ENCODE measurements around the gene GLDC. TPM values are rescaled to one million over a fixed set of nuclear protein-coding genes. Genes with fewer than 3 reads are reported as not detected.
"Not testable (repeated sequence)": the region's sequence is repeated elsewhere in the genome, so short reads cannot be mapped to it uniquely, and the experiment has no call there.

The GLDC gene
- 0.27 and 0.34 TPM in 2 replicates for total RNA-seq

- intact Hi-C loops (cut with micrococcal nuclease): no loop called here
Observed at GRCh38 chr9:6645355-6646292, at the start of gene GLDC. Gene GLDC, minus strand, starts transcription at chr9:6645729. Its CDS starts 230 bp downstream, at chr9:6645499.

- intact Hi-C loops (cut with micrococcal nuclease): no loop called here
Observed at GRCh38 chr9:6692881-6693361, 47.4 kb upstream of the GLDC start.

GRCh38 chr9:6692433-6692832, 46.9 kb upstream of the GLDC start:
- intact Hi-C loops (cut with micrococcal nuclease): no loop called here

GRCh38 chr9:6690675-6691070, 45.1 kb upstream of the GLDC start:
- intact Hi-C loops (cut with micrococcal nuclease): not testable (repeated sequence)

GRCh38 chr9:6689893-6690674, 44.6 kb upstream of the GLDC start:
- intact Hi-C loops (cut with micrococcal nuclease): loop anchor here (10.0 kb wide), 1 partner anchor 335 kb away; no protein-coding TSS in a partner anchor

- intact Hi-C loops (cut with micrococcal nuclease): loop anchor here (10.0 kb wide), 1 partner anchor 332 kb away; no protein-coding TSS in a partner anchor
Observed at GRCh38 chr9:6687180-6687579, 41.7 kb upstream of the GLDC start.

GRCh38 chr9:6686396-6686795, 40.9 kb upstream of the GLDC start:
- intact Hi-C loops (cut with micrococcal nuclease): loop anchor here (10.0 kb wide), 1 partner anchor 332 kb away; no protein-coding TSS in a partner anchor

GRCh38 chr9:6681957-6682501, 36.5 kb upstream of the GLDC start:
- intact Hi-C loops (cut with micrococcal nuclease): loop anchor here (1.0 to 10.0 kb wide), 8 partner anchors 22 to 1053 kb away; partner anchors contain the start of genes KDM4C, RIC1 and UHRF2

GRCh38 chr9:6681147-6681956, 35.8 kb upstream of the GLDC start:
- intact Hi-C loops (cut with micrococcal nuclease): loop anchor here (1.0 to 10.0 kb wide), 8 partner anchors 23 to 1053 kb away; partner anchors contain the start of genes KDM4C, RIC1 and UHRF2

- intact Hi-C loops (cut with micrococcal nuclease): loop anchor here (1.0 to 10.0 kb wide), 8 partner anchors 24 to 1052 kb away; partner anchors contain the start of genes KDM4C, RIC1 and UHRF2
Observed at GRCh38 chr9:6680797-6681146, 35.2 kb upstream of the GLDC start.

- intact Hi-C loops (cut with micrococcal nuclease): no loop called here
Observed at GRCh38 chr9:6677803-6678202, 32.3 kb upstream of the GLDC start.

GRCh38 chr9:6676254-6676921, 30.9 kb upstream of the GLDC start:
- intact Hi-C loops (cut with micrococcal nuclease): no loop called here

- intact Hi-C loops (cut with micrococcal nuclease): no loop called here
Observed at GRCh38 chr9:6675268-6675667, 29.7 kb upstream of the GLDC start.

GRCh38 chr9:6673326-6674025, 27.9 kb upstream of the GLDC start:
- intact Hi-C loops (cut with micrococcal nuclease): no loop called here

GRCh38 chr9:6672118-6672517, 26.6 kb upstream of the GLDC start:
- intact Hi-C loops (cut with micrococcal nuclease): no loop called here

GRCh38 chr9:6671416-6671815, 25.9 kb upstream of the GLDC start:
- intact Hi-C loops (cut with micrococcal nuclease): no loop called here

- intact Hi-C loops (cut with micrococcal nuclease): no loop called here
Observed at GRCh38 chr9:6669881-6670280, 24.4 kb upstream of the GLDC start.

- intact Hi-C loops (cut with micrococcal nuclease): loop anchor here (1.0 kb wide), 1 partner anchor 82 kb away; no protein-coding TSS in a partner anchor
Observed at GRCh38 chr9:6667633-6668280, 22.2 kb upstream of the GLDC start.

- intact Hi-C loops (cut with micrococcal nuclease): loop anchor here (1.0 kb wide), 1 partner anchor 82 kb away; no protein-coding TSS in a partner anchor
Observed at GRCh38 chr9:6667080-6667479, 21.6 kb upstream of the GLDC start.

All from T-helper 2 cell treated with Interferon-gamma antibody and Interleukin-4, amounts not matched to agents 100 ng/mL and 5 ng/mL, for 36 hours (primary cell).